ENCODE measurements around the gene CDKN3.
"Not testable (repeated sequence)": the region's sequence is repeated elsewhere in the genome, so short reads cannot be mapped to it uniquely, and the experiment has no call there.

CDKN3 gene

GRCh38 chr14:54457609-54457996, 60.8 kb downstream of the CDKN3 start:
- no peak for DNase-seq

GRCh38 chr14:54458536-54458935, 61.7 kb downstream of the CDKN3 start:
- not testable (repeated sequence) for DNase-seq

GRCh38 chr14:54459106-54459505, 62.3 kb downstream of the CDKN3 start:
- no peak for DNase-seq

GRCh38 chr14:54462048-54462447, 65.2 kb downstream of the CDKN3 start:
- no peak for DNase-seq

- no peak for DNase-seq
Measured at GRCh38 chr14:54465654-54466053, 68.8 kb downstream of the CDKN3 start.

GRCh38 chr14:54467280-54467679, 70.5 kb downstream of the CDKN3 start:
- no peak for DNase-seq
